C4-2B (cell line): ENCODE measurements around the gene NECTIN4.

Source experiments
- CTCF ChIP-seq: fragments of 450-650 bp; conservative IDR thresholded peaks from 2 replicates; pipeline ENCODE4 v1.5.1; 2017; ENCODE audit warnings: mild to moderate bottlenecking
- ZFX ChIP-seq: fragments of 450-650 bp; IDR thresholded peaks from 2 replicates; pipeline ENCODE4 v1.6.1; 2017

GRCh38 chr1:161130266-161130665 is 40.9 kb upstream of the NECTIN4 start:
- no peak for TF ChIP-seq CTCF
- no peak for TF ChIP-seq ZFX
